HEK293T (cell line): ENCODE results near the gene SDHAF3.

Source experiments
- ARNT ChIP-seq: fragments of 450-650 bp; IDR thresholded peaks from 2 replicates; pipeline ENCODE4 v1.6.1; 2017; ENCODE audit warnings: mild to moderate bottlenecking
- BHLHE40 ChIP-seq: fragments of 450-650 bp; IDR thresholded peaks from 2 replicates; pipeline ENCODE4 v1.6.1; 2016; ENCODE audit warnings: mild to moderate bottlenecking, moderate library complexity, borderline replicate concordance
- ELF4 ChIP-seq: fragments of 450-650 bp; IDR thresholded peaks from 2 replicates; pipeline ENCODE4 v1.6.1; 2017; ENCODE audit warnings: antibody characterized with exemption
- NFRKB ChIP-seq: fragments of 450-650 bp; IDR thresholded peaks from 2 replicates; pipeline ENCODE4 v1.6.1; 2016; ENCODE audit warnings: mild to moderate bottlenecking, moderate library complexity

GRCh38 chr7:97198596-97198995, 81.1 kb downstream of the SDHAF3 start:
- TF ChIP-seq NFRKB (no peak), ELF4 (no peak), BHLHE40 (no peak), ARNT (no peak)
